ENCODE measurements around the gene PLPPR4.
"Not testable (repeated sequence)": the region's sequence is repeated elsewhere in the genome, so short reads cannot be mapped to it uniquely, and the experiment has no call there.

Gene PLPPR4

DNA sequence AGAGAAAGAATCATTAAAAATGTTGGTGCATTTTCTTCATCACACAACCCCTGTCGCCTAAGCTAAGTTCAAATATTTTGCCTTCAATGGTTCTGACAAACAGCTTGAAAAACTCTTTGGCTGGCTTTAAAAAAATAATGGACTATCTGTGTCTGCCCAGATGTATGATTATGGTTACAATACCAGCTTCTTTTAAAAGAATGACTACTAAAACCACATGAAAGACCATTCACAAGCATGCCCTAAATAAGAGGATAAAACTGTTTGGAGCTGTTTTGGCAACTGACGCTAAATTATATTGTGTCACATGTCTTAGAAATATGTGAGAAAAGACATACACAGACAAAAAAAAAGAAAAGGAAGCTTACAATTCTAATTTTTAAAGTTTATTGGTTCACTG, 23.7 kb upstream of the PLPPR4 start:
- TF ChIP-seq, protein P1, sequence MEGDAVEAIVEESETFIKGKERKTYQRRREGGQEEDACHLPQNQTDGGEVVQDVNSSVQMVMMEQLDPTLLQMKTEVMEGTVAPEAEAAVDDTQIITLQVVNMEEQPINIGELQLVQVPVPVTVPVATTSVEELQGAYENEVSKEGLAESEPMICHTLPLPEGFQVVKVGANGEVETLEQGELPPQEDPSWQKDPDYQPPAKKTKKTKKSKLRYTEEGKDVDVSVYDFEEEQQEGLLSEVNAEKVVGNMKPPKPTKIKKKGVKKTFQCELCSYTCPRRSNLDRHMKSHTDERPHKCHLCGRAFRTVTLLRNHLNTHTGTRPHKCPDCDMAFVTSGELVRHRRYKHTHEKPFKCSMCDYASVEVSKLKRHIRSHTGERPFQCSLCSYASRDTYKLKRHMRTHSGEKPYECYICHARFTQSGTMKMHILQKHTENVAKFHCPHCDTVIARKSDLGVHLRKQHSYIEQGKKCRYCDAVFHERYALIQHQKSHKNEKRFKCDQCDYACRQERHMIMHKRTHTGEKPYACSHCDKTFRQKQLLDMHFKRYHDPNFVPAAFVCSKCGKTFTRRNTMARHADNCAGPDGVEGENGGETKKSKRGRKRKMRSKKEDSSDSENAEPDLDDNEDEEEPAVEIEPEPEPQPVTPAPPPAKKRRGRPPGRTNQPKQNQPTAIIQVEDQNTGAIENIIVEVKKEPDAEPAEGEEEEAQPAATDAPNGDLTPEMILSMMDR (IDR thresholded peaks at IDR 0.05; ENCODE audit: low read depth, low read length): no peak
- no peak for DNase-seq (ENCODE audit: extremely low read depth, low read depth)

DNA sequence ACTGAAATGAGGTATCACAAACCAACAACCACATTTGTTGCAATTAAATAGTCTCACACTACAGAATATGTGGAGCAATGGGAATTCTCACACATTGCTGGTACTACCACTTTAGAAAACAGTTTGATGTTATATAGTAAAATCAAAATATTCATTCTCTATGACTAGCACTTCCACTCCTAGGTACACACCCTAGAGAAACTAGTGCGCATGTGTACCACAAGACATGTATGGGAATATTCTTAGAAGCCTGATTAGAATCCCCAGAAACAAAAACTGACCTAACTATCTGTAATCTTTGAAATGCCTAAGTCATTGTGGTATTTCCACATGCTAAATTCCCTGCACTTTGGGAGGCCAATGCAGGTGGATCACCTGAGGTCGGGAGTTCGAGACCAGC, 18.1 kb upstream of the PLPPR4 start:
- TF ChIP-seq, protein P1 (IDR thresholded peaks at IDR 0.05; ENCODE audit: low read depth, low read length): no peak
- no peak for DNase-seq (ENCODE audit: extremely low read depth, low read depth)

DNA sequence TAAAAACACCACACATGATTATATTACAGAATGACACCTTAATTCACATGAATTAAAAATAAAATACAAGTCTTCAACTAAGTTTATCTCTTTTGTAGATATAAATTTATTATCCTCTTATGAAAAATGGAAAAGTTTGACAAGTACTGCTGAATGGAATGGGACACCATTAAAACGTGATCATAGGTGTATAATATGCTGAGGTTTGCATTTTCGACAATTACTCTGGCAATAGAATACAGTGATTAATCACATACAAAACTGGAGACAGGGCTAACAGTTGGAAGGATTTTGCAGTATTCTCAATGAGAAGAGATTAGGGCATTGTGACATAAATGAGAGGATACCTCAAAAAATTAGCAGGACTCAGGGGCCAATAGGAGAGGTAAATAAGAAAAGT, 17.1 kb upstream of the PLPPR4 start:
- no peak for DNase-seq (ENCODE audit: extremely low read depth, low read depth)
- TF ChIP-seq, protein P1 (IDR thresholded peaks at IDR 0.05; ENCODE audit: low read depth, low read length): no peak

DNA sequence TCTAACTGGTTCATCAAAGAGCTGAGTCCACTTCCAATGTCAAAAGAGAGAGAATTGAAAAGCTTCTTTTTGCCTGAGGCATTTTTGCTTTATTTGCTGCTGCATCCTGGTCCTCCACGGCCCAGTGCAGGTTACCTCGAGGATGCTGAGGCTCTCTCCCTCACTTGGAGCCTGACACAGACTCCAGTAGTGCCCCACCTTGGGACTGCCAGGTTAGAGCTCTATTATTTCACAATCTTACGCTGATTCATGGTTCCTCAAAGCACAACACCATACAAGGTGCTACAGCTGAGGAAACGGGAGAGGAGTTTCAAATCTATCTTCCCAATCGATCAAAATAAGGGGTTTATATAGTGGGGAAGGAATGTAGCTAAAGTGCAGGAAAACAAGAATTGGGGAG, 13.6 kb upstream of the PLPPR4 start:
- TF ChIP-seq, protein P1 (IDR thresholded peaks at IDR 0.05; ENCODE audit: low read depth, low read length): no peak
- DNase-seq (ENCODE audit: extremely low read depth, low read depth): no peak

DNA sequence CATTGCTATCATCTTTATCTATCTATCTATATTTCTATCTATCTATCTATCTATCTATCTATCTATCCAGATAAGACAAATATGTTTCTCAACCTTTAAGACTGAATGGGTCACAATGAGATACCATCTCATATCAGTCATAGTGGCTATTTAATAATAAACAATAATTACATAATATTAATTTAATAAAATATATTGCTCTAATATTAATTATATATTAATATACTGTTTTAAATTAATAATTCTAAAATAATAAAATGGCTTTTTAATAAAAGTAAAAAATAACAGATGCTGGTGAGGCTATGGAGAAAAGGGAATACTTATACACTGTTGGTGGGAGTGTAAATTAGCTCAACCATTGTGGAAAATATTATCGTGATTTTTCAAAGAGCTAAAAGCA, 13.0 kb upstream of the PLPPR4 start:
- DNase-seq (ENCODE audit: extremely low read depth, low read depth): no peak
- TF ChIP-seq, protein P1 (IDR thresholded peaks at IDR 0.05; ENCODE audit: low read depth, low read length): no peak

DNA sequence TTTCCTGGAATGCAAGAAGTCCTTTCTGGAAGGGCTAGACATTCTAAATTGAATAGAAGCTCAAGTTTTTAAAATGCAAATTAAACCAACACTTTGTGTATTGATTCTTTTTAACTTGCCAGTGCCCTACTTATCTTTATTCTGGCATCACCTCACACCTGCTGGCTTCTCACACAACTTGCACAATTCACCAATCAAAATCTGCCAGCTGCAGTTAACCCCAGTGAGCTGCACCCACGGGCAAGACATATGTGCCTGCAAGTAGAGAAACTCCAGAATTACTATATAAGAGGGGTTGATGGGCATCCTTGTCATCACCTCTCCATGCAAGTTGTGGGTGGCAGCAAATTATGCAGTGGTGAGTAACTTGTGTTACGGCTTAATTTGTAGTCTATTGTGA, 11.7 kb upstream of the PLPPR4 start:
- no peak for DNase-seq (ENCODE audit: extremely low read depth, low read depth)
- TF ChIP-seq, protein P1 (IDR thresholded peaks at IDR 0.05; ENCODE audit: low read depth, low read length): no peak

DNA sequence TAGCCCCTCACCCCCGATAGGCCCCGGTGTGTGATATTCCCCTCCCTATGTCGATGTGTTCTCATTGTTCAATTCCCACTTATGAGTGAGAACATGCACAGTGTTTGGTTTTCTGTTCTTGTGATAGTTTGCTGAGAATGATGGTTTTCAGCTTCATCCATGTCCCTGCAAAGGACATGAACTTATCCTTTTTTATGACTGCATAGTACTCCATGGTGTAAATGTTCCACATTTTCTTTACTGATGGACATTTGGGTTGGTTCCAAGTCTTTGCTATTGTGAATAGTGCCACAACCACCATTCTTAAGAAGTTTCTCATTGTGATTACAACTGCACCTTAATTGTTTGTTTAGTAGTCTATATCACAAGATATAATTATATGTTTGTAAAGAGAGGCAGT, 3.9 kb upstream of the PLPPR4 start:
- not testable (repeated sequence) for DNase-seq (ENCODE audit: extremely low read depth, low read depth)

DNA sequence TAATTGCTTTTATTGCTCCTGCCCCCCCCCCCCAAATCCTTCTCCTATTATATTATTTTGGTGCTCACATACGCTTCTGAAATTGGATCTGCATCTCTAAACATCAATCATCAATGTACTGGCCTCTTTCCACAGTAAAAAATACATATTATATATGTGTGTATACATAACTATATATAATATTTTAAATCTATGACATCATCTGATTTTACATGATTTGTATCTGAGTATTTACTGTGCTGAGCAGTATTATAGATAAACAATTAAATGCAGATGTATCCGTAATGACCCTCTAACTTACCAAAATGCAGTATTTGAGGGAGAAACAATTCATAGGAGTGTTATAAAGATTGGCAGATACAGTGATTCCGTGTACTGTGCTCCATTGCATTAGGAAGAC, 832 bp downstream of the PLPPR4 start:
- TF ChIP-seq, protein P1 (IDR thresholded peaks at IDR 0.05; ENCODE audit: low read depth, low read length): no peak
- no peak for DNase-seq (ENCODE audit: extremely low read depth, low read depth)

Measured in AG09319 (cell line).